Transverse colon (tissue), 4 donors: ENCODE results near the gene ANKAR. TPM values are rescaled to one million over a fixed set of nuclear protein-coding genes. Genes with fewer than 3 reads are reported as not detected.

Experiments used
- DNase-seq: peaks from one replicate; pipeline ENCODE4 v3.0.0-alpha.2; 2019
- H3K27ac ChIP-seq, 4 donors: fragments of 200-600 bp; sonication (generic); 2 replicates each; pipeline ENCODE4 v1.5.1; 2016 to 2018; ENCODE audit warnings: inconsistent platforms in 4 of 4
- H3K27me3 ChIP-seq: fragments of 200-600 bp; sonication (generic); 2 replicates; pipeline ENCODE4 v1.5.1; 2017; ENCODE audit warnings: inconsistent platforms
- H3K36me3 ChIP-seq, 4 donors: fragments of 200-600 bp; sonication (generic); 2 replicates each; pipeline ENCODE4 v1.5.1; 2017 to 2019; ENCODE audit warnings: inconsistent platforms in 4 of 4
- H3K4me1 ChIP-seq, 4 donors: fragments of 200-600 bp; sonication (generic); 2 replicates each; pipeline ENCODE4 v1.5.1; 2017 to 2020; ENCODE audit warnings: inconsistent platforms in 4 of 4
- H3K4me3 ChIP-seq, 4 donors: fragments of 200-600 bp; sonication (generic); 1 replicate in 1 of 4; 2 replicates in 3 of 4; pipeline versions ENCODE4 v1.5.1 to v1.6.1; 2017 to 2019; ENCODE audit warnings: inconsistent platforms in 4 of 4
- H3K9me3 ChIP-seq, 2 donors: fragments of 200-600 bp; sonication (generic); 2 replicates each; pipeline ENCODE4 v1.5.1; 2017 to 2019; ENCODE audit warnings: inconsistent platforms in 2 of 2
- CTCF ChIP-seq, 5 experiments: fragments of 200-600 bp in 3 of 5; fragments of 450-650 bp in 2 of 5; sonication (generic) in 3 of 5; IDR thresholded peaks; 1 replicate in 2 of 5; 2 replicates in 3 of 5; pipeline ENCODE4 v1.5.1; 2016 to 2017; ENCODE audit warnings: antibody characterized with exemption in 5 of 5, inconsistent platforms in 3 of 5, mild to moderate bottlenecking in 2 of 5, moderate library complexity in 1 of 5
- EP300 ChIP-seq: sonication (generic); formaldehyde crosslinking; IDR thresholded peaks from one replicate; pipeline ENCODE4 v1.6.1; 2017; ENCODE audit warnings: antibody characterized with exemption, low read depth
- POLR2A ChIP-seq: fragments of 450-650 bp; IDR thresholded peaks from one replicate; pipeline ENCODE4 v1.6.1; 2016; ENCODE audit warnings: antibody characterized with exemption, mild to moderate bottlenecking, moderate library complexity
- POLR2AphosphoS5 ChIP-seq, 3 donors: sonication (generic); formaldehyde crosslinking; IDR thresholded peaks; one replicate each; pipeline ENCODE4 v1.6.1; 2016; ENCODE audit warnings: antibody characterized with exemption in 3 of 3
- WGBS, 2 donors: methylation state at CpG; one replicate each; pipeline ENCODE4 v1.1.5; 2018; ENCODE audit warnings: low coverage in 1 of 2; 5-methylcytosine and 5-hydroxymethylcytosine counted together
- in situ Hi-C, 4 donors: fragments of 200-750 bp; cut with MboI; loops; one replicate each; pipeline versions ENCODE4 v1.15.0 to v1.15.1; 2017; ENCODE audit warnings: low sequenced_read_pairs in 3 of 4, low pct_ligation_motif_present in 1 of 4, low pct_unique_long_range_greater_than_20kb in 1 of 4
- intact Hi-C: fragments of 100-400 bp; cut with DNase I; formaldehyde crosslinking; loops from one replicate; pipeline ENCODE4 v1.15.1; 2023; ENCODE audit warnings: low total_unique reads
- total RNA-seq, 4 donors: library from RNA; depleted of rRNA; stranded (reverse); fragments of >200 nt; gene quantifications; one replicate each; pipeline ENCODE4 v1.1.0, GENCODE V29; 2016

Gene ANKAR
- total RNA-seq, 4 donors from 2014 or later, result 6.0 to 25.7 (median 16.3) TPM

- Histone ChIP-seq H3K27me3 (no peaks in the 10 kb centered on the region), H3K4me3 (no peak overlapping the region), H3K36me3 (peaks cover 0 to 39% (median 6%) of the 10 kb centered on the region in 4 donors), H3K9me3 (no peaks in the 10 kb centered on the region), H3K27ac (no peak overlapping the region), H3K4me1 (peaks cover 6 to 9% (median 7%) of the 10 kb centered on the region in 4 donors)
- TF ChIP-seq EP300, result no peak
- TF ChIP-seq POLR2A, result no peak
- in situ Hi-C loops, result loop anchor here in 2 of 4 donors (25.0 kb wide), 2 partner anchors 117 to 392 kb away; partner anchors contain the start of genes MSTN (in 1 of the 2), ORMDL1 (in 1 of the 2) and PMS1 (in 1 of the 2)
- DNase-seq, result no peak
- WGBS, 2 donors, result 98 to 100% methylated on average over 1 to 5 of the region's 5 CpGs
- intact Hi-C loops, result no loop called here
Measured at GRCh38 chr2:189669913-189670312, 4.6 kb upstream of the ANKAR start.

- no peak for DNase-seq
- H3K9me3 ChIP-seq, result no peaks in the 10 kb centered on the region
- WGBS, 2 donors, result 40 to 70% methylated on average over 4 to 12 of the region's 12 CpGs
- H3K4me1 ChIP-seq, result peaks cover 8 to 22% (median 12%) of the 10 kb centered on the region in 4 donors
- intact Hi-C loops (no loop called here), in situ Hi-C loops (loop anchor here in 2 of 4 donors (25.0 kb wide), 2 partner anchors 113 to 388 kb away; partner anchors contain the start of genes MSTN (in 1 of the 2), ORMDL1 (in 1 of the 2) and PMS1 (in 1 of the 2))
- peaks cover 0 to 7% (median 2%) of the 10 kb centered on the region in 4 donors for H3K36me3 ChIP-seq
- H3K4me3 ChIP-seq, result peak overlapping the region in 3 of 4 donors; percentile 47 to 82 (median 49)
- peak overlapping the region; percentile 93 to 98 (median 94) for H3K27ac ChIP-seq
- TF ChIP-seq POLR2AphosphoS5 (IDR thresholded peaks at IDR 0.05), result no peak
- TF ChIP-seq EP300, result no peak
- TF ChIP-seq POLR2A, result no peak
- TF ChIP-seq CTCF (IDR thresholded peaks at IDR 0.05), result no peak
- no peaks in the 10 kb centered on the region for H3K27me3 ChIP-seq
Measured at GRCh38 chr2:189673661-189674373, 653 bp upstream of the ANKAR start.

- no peak for DNase-seq
- Histone ChIP-seq H3K4me3 (no peak overlapping the region), H3K27me3 (no peaks in the 10 kb centered on the region), H3K36me3 (no peaks in the 10 kb centered on the region), H3K4me1 (peaks cover 8 to 22% (median 12%) of the 10 kb centered on the region in 4 donors), H3K9me3 (no peaks in the 10 kb centered on the region), H3K27ac (no peak overlapping the region)
- intact Hi-C loops, result no loop called here
- in situ Hi-C loops, result no loop called here
- TF ChIP-seq POLR2AphosphoS5 (IDR thresholded peaks at IDR 0.05), result no peak
- no peak for TF ChIP-seq CTCF (IDR thresholded peaks at IDR 0.05)
- no peak for TF ChIP-seq EP300
- no peak for TF ChIP-seq POLR2A
- WGBS, 2 donors, result 68% methylated on average over 4 of the region's 4 CpGs; no CpG with 5 or more reads in 1 of the 2 donors
Measured at GRCh38 chr2:189676471-189676870, 2.0 kb downstream of the ANKAR start.

- TF ChIP-seq CTCF (IDR thresholded peaks at IDR 0.05) (no peak), EP300 (no peak), POLR2AphosphoS5 (IDR thresholded peaks at IDR 0.05) (no peak), POLR2A (no peak)
- Histone ChIP-seq H3K27me3 (no peaks in the 10 kb centered on the region), H3K4me1 (peaks cover 0 to 16% (median 6%) of the 10 kb centered on the region in 4 donors), H3K4me3 (no peak overlapping the region), H3K36me3 (no peaks in the 10 kb centered on the region), H3K9me3 (no peaks in the 10 kb centered on the region), H3K27ac (no peak overlapping the region)
- in situ Hi-C loops, result no loop called here
- intact Hi-C loops, result no loop called here
- no peak for DNase-seq
Measured at GRCh38 chr2:189679226-189679625, 4.8 kb downstream of the ANKAR start.
